GM19455 (cell line): ENCODE measurements around the gene MYO5B.
"Not testable (repeated sequence)": the region's sequence is repeated elsewhere in the genome, so short reads cannot be mapped to it uniquely, and the experiment has no call there.

Experiments used
- ATAC-seq: cut with Tn5 transposase; IDR thresholded peaks from one replicate; pipeline ENCODE4 v1.9.1; 2021; ENCODE audit not compliant: unreplicated experiment

The MYO5B gene

DNA sequence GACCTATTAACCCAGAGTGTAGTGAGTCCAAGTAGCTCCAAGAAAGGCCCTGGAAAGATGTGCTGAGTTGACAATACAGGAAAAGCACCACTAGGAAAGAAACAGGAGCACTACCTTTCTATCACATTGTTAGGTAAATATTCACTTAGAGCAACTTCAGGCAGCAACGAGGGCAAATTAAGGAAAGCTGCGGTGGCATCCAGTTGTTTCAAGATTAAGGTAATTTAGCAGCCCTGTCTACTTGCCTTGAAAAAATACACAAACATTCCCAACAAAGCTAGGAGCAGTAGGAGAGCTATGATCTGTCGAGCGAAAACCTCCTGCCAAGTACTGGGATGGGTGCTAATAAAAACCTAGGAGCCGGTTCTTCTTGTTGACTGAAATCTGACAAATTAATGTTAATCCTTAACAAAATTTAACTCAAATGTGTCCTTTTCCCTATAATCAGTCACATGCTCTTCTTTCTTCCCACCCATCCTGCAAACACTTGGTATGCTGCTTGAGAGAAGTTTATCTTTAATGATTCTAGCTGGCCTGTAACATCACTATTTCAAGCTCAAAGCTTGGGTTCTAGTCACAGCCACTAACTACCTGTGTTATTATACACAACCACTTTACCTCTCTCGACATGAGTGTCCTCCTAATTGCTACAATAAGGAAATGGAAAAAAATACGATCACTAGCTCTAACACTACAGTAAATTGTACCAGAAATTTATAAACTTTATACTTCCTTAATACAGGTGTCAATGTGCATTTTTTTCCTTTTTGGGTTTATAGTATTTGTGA, 383.6 kb downstream of the MYO5B start:
- no peak for ATAC-seq

DNA sequence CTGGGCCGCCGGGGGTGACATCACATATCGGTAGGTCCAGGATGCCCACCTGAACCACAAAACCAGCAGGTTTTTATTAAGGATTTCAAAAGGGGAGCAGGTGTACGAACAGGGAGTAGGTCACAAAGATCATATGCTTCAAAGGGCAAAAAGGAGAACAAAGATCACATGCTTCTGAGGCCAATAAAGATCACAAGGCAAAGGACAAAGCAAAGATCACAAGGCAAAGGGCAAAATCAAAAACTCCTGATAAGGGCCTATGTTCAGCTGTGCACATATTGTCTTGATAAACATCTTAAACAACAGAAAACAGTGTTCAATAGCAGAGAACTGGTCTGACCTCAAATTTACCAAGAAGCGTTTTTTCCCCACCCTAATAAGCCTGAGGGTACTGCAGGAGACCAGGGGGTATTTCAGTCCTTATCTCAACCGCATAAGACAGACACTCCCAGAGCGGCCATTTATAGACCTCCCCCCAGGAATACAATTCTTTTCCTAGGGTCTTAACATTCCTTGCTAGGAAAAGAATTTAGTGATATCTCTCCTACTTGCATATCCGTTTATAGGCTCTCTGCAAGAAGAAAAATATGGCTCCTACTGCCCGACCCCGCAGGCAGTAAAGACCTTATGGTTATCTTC, 386.3 kb downstream of the MYO5B start:
- ATAC-seq = not testable (repeated sequence)

DNA sequence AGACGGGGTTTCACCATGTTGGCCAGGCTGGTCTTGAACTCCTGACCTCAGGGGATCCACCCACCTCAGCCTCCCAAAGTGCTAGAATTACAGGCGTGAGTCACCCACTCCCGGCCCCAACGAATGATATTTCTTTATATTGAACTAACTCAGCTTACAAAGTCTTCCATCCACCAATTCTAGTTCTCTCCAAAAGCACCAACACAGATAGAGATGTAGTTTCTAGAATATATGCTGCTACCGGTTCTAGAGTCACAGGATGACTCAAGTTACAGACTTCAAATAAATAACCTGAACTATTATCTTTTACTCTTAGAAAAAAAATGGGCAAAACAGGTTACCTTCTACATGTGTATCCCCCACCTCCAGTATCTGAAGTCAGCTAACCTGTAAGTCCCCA, 390.9 kb downstream of the MYO5B start:
- no peak for ATAC-seq

DNA sequence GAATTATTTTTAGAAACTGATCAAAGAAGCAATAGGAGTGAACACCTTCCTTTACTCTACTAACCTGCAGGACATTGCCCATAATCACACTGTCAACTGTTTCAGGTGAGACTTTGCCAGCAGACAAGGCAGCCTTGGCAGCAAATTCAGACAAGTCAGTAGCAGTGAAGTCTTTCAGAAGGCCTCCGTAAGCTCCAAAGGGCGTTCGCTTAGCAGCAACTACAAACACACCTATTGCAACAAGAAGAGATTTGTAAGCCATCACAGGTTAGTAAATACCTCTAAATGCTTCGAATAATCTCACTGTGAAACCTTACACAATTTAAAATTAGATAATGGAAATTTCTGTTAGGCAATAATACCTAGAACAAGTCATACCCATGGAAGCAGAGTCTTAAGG, 392.3 kb downstream of the MYO5B start:
- no peak for ATAC-seq

DNA sequence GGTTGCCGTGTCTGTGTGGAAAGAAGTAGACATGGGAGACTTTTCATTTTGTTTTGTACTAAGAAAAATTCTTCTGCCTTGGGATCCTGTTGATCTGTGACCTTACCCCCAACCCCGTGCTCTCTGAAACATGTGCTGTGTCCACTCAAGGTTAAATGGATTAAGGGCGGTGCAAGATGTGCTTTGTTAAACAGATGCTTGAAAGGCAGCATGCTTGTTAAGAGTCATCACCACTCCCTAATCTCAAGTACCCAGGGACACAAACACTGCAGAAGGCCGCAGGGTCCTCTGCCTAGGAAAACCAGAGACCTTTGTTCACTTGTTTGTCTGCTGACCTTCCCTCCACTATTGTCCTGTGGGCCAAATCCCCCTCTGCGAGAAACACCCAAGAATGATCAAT, 394.5 kb downstream of the MYO5B start:
- ATAC-seq = not testable (repeated sequence)

DNA sequence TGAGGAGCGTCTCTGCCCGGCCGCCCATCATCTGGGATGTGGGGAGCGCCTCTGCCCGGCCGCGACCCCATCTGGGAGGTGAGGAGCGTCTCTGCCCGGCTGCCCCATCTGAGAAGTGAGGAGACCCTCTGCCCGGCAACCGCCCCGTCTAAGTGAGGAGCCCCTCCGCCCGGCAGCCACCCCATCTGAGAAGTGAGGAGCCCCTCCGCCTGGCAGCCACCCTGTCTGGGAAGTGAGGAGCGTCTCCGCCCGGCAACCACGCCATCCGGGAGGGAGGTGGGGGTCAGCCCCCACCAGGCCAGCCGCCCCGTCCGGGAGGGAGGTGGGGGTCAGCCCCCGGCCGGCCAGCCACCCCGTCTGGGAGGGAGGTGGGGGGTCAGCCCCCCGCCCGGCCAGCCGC, 395.1 kb downstream of the MYO5B start:
- ATAC-seq = not testable (repeated sequence)

DNA sequence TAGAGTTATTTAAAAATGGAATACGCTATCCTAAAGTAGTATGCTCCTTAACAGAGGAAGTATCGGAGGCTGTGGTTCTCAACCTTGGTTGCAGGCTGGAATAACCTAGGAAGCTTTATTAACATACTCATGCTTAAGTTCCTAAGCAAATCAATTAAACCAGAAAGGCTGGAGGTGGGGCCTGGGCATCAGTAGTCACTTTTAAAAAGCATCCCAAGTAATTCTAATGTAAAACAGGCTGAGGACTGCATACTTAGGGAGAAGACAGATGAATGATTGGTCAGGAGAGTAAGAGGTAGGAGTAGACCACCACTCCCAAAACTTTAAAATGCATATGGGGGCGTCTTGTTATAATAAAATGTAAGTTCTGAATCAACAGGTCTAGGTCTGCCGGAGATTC, 396.9 kb downstream of the MYO5B start:
- no peak for ATAC-seq

DNA sequence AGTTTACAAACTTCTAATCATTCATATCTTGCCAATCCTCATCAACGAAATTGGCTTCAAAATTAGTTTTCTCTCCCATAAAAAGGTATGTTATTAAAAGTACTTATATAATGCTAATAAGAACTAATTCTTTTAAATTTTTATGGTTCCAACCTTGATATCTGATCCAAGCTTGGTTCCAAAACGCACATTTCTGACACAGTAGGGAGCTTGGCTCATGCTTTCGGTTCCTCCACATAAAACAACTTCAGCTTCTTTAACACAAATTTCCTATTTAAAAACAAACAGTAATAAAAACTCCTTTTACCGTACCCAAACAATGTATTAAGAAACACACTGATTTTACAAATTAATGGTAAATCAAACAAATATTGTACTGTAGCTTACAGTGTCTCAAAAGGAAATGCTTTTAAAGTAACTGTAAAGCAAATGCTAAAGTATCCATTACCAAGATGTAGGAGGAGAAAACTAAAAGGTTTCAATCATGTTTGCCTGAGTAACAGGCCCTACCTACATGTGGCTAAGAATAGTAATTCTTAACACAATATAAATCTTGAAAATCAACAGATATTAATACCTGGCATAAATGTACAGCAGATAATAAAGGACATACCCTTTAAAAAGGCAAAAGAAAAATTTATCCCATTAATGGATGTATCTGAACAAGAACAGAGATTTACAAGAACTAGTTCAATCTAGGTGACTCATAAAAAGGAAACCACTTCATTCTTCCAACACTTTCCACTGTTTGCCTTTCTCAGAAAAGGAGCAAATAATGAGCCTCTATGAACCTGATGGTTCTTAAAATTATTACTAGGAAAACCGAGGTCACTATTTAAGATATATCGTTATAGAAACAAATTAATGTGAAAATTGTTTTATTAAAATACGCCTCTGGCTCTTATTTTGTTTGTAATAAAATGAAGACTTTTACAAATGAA, 399.1 kb downstream of the MYO5B start:
- ATAC-seq = no peak

DNA sequence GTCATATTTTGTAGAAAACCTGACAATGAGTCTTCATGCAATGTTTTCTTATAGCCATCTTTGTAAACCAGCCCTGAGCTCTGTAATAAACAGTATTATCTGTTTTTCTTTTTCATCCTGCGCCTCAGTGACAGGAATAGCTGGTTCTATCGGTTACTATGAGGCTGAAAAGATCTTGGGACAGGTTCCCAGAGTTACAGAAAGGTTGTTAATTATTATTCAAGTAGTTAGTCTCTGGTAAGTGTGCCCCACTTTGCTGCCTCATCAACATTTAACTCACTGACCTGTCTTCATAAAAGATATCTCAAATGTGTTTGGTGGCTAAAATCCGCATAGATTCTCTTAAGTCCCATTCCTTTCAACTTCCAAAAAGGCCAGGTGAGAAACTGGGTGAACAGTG, 400.2 kb downstream of the MYO5B start:
- no peak for ATAC-seq

DNA sequence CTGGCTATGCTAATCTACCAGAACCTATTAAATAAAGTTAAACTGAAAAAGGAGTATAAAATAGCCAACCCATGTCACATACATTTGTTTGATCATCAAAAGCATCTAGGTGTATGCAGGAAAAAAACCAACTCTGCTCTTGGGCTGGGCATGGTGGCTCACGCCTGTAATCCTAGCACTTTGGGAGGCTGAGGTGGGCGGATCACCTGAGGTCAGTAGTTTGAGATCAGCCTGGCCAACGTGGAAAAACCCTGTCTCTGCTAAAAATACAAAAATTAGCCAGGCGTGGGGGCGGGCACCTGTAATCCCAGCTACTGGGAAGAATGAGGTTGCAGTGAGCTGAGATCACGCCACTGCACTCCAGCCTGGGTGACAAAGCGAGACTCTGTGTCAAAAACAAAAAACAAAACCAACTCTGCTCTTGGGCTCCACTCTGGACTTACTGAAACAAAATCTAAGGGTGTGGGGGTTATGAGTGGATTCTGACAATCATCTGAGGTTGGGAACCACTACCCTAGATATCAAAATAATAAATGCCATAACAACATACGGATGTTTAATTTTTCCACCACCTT, 405.3 kb downstream of the MYO5B start:
- not testable (repeated sequence) for ATAC-seq

DNA sequence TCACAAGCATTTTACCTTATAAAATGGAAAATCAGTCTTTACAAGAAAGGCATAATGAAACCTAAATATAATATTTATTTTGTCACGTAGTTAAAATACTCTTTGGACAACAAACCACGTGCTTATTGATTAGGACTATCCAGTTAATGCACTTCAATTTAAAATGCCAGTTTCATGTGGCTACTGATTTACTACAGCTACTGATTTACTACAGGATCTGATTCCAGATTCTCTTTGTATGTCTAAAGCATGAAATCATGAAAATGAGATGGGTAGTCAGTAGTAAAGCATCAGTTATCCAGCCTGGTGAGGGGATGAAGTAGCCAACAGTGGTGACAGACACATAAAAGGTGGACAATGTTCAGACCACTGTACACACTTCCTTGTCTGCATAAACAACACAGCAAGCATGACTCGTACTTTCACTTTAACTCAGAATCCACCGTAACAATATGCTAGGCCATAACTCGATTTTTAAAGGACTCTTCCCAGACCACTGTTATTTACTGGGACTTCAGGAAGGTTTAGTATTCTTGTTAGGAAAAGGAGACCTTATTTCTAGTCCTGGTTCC, 406.5 kb downstream of the MYO5B start:
- ATAC-seq = no peak

DNA sequence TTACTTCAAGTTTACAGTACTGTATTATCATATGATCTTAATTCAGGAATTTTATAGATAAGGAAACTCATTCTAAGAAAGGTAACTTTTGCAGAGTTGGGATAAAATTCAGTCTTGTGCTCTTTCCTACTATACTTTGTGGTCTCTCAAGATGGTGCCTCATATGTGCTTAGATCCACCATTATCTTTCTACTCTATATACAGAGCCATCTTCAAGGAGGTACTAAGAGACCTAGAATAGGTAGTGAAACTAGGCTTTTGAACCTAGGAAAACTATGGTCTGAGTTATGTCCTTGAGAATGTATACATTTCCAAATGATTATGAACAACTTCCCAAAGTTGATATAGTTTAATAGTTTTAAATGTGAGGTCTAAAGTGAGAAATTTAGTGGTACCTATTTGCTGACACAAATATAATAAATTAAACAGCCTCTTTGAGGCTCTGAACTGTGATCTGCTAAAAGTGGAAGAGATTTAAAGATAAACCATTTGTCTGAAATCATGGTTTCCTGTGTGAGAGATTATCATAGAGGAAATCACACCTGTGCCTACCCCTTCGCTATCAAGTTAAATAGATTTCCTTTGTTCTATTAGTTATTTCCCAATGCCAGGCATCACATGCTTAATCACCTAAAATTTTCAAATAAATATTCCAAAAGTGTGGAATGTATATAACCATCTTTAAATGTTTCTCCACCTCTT, 408.8 kb downstream of the MYO5B start:
- ATAC-seq = no peak

DNA sequence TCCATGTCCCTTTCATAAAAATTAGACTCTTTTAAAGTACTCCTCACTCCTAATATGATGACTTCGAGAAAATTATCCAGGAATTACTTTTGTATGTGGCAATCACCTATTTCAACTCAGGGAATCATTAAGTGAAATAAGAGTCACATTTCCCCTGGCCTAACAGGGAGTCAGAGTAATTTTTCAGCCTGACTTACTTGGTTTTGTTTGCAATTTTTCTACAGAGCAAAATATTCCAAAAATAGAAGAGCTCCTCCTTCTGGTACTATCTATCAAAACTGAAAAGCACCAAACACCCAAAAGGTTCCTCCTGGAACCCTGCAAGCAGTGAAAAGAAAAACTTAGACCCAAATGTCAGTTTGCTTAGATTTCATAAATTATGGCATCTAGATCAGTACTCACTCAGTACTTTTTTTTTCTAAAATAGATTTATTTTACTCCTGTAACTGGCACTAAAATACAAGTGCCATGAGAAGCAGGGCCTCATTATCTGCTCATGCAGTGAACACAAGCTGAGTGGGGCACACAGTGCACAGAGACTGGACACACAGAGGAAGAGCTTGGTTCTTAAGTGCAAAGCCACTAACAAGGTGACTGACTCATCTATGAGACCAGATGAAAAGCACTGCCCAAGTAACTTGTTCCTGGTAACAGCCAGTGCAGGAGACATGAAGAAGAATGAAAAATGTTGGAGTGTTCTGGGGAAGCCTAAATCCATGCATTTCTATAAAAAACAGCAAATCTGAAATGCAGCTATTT, 410.3 kb downstream of the MYO5B start:
- ATAC-seq = no peak

DNA sequence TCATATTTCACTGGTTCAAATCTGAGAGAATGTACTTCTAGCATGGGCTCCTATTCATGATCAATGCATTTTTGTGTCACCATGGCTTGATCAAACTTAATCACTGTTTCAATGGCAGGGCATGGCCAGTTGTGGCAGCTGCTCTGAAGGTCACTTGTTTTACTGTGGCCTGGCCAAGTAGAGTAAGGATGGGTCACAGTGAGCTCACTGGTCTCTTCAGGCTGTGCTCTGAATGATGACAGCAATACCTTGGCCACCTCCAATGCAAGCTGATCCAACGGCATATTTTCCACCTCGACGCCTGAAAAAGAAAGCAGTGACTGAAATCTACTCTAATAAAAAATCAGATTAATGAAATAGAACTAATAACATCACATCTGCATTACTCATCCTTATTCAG, 411.3 kb downstream of the MYO5B start:
- not testable (repeated sequence) for ATAC-seq

DNA sequence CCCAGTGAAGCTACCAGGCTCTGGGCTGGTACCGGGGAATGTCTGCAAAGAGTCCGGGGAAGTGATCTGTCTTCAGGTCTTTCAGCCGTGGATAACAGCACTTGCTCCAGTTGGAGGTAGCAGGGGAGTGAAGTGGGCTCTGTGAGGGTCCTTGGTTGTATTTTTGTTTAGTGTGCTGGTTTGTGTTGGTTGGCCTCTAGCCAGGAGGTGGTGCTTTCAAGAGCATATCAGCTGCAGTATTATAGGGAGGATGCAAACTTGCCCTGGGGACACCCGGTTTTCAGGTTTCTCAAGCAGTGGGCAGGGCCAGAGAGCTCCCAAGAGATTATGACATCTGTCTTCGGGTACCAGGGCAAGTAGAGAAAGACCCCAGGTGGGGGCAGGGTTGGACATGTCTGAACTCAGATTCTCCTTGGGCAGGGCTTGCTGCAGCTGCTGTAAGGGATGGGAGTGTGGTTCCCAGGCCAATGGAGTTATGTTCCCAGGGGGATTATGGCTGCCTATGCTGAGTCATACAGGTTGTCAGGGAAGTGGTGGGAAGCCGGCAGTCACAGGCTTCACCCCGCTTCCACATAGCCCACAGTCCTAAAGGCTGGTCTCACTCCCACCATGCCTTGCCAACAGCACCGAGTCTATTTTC, 416.0 kb downstream of the MYO5B start:
- no peak for ATAC-seq
